Tongue (tissue), 2 donors: Measurements from ENCODE around the gene MAPRE3. TPM values are rescaled to one million over a fixed set of nuclear protein-coding genes. Genes with fewer than 3 reads are reported as not detected.

Experiments used
- DNase-seq: peaks from one replicate; pipeline ENCODE4 v3.0.0-alpha.2; 2015
- total RNA-seq: library from RNA; depleted of rRNA; stranded (reverse); fragments of >200 nt; gene quantifications from one replicate; pipeline ENCODE4 v1.2.3, GENCODE V29; 2014

The MAPRE3 gene
- total RNA-seq, 1 donor from 2014 or later, result 4.0 TPM

DNA sequence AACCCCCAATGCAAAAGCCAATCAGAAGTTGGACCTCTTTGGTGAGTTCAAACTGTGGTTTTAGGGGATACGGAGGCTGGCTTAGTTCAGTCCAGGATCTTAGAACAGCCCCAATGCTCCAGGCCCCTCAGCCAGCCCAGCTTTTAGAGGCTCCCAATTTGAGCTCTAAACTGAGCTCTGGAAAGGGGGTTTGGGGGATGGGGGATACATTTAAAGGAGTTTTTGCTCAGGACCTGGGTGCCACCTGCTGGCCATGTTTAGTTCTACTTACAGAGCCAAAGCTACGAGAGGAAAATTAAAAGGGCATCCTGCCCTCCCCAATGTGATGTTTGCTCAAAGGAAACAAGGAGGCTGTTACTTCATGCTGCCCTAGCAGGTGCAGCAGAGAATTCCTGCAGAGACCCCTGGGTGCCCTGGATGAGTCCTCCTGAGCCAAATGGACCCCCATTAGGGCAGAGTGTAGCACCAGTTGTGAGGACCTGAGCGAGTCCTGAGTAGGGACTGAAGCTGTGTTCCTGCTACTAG, 46.4 kb downstream of the MAPRE3 start:
- peak; percentile 78 for DNase-seq

DNA sequence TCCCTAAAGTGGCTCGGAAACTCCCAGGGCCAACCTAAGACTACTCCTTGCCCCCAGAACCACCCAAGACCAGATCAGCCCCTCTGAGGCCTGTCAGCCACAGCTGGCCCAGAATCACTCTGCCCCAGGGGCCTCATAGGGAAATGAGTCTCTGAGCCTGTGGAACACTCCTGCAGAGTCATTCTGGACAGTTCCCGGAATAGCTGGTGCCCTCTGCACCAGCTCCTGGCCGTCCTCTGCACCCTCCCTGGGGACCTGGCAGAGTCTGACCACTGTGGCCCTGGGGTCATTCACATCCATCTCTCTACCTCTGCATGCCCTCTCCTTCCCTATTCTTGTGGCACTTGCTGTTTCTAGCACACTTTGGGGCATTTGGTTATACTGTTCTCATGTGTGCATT, 47.7 kb downstream of the MAPRE3 start:
- DNase-seq, result no peak

DNA sequence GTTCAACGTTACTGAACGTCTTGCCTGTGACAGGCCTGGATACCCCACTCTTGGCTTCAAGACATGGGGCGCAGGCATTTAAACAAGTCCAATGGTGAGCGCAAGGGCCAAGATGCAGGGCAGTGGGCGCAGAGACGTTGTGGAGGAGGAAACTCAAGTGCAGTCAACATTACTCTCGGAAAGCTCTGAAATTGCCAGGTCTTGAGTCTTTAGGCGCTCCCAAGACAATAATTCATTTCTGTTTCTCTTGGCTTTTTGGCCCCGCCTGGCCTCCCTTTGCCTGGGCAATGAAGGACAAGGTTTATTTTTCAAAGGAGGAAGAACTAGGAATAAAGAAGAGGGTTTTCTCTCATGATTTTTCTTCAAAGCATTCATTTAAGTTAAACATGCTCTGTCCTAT, 49.0 kb downstream of the MAPRE3 start:
- DNase-seq, result no peak

DNA sequence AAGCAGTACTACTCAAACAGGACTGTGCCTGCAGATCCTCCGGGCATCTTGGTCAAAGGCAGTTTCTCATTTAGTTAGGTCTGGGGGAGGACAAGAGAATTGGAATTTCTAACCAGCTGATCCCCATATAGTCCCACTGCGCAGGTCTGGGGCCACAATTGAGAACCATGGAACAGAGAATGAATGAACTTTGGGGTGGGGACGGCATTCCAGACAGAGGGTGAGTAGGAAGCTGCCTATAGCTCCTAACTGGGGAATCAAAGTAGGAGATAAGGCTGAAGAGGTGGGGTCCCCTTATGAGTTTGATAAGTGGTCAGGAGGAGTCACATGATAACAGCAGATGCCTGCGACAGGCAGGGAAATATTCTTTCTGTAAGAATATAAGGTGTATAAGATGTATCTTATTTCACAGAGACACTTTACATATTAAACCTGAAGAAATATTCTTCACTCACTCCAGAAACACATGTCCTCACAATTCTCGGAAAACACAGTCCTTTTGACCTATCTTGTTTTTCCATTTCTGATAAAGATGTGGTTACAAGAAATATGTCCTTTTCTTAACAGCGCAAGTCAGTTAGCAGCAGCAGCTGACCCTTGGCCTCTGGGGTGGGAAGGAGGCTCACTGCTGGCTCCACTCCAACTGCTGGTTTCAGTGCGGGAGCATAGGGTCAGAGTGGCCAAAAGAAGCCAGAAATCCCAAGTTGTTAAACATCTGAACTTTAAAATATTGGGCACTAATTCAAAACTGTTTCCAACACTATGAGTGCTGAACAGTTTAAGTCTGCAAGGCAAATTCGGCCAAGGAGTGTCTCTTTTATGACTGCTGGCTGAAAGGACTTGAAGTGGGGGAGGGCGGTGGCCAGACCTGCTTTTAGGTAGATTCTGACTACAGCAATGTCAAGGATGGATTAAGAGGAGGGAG, 49.8 kb downstream of the MAPRE3 start:
- DNase-seq, result no peak

DNA sequence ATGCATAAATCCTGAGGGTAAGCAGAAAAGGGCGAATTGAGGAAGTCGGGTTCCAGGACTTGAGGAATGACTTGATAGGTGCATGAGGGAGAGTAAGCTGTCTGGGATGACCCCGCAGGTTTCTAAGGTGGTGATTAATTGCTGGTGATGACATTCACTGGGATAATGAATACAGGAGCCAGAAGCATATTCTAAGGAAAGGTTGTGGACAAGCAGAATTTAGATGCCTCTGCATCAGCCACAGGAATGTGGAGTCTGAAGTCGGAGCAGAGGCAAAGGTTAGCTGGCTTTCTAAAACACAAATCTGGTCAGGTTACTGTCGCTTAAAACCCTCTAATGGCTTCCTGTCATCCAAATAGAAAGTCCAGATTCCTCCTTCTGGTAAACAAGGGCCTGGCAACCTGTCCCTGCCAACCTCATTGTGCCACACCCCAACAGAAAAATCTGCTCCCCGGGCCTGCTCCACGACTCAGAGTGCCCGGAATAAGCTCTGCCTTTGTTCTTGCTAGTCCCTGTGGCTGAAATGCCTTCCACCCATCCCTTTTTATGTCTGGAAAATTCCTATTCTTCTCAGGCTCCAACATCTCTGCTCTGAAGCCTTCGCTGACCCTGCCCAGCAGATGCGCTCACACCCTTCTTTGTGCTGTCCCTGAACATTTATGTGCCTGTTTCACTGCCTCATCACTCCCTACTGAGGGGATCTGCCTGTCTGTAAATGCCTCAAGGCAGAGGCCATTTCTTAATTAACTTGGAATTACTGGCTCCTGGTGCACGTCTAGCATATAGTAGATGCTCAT, 51.0 kb downstream of the MAPRE3 start:
- no peak for DNase-seq

DNA sequence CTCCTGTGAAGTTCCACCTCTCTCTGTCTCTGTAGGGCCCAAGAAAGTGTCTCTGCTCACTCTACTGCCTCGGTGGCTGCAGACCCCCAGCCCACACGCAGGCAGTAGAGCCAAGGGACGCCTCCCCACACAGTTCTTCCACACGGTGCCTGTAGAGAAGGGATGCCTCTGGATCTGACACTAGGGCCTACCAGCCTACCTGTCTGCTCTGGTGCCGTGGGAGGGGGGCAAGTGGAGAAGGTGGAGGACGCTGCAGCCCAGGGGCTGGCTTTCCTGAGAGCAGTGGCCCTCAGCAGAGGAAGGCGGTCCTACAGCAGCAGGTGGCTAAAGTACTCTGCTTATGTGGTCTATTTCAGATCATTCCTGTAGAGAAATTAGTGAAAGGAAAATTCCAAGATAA, 53.3 kb downstream of the MAPRE3 start:
- DNase-seq, result no peak

DNA sequence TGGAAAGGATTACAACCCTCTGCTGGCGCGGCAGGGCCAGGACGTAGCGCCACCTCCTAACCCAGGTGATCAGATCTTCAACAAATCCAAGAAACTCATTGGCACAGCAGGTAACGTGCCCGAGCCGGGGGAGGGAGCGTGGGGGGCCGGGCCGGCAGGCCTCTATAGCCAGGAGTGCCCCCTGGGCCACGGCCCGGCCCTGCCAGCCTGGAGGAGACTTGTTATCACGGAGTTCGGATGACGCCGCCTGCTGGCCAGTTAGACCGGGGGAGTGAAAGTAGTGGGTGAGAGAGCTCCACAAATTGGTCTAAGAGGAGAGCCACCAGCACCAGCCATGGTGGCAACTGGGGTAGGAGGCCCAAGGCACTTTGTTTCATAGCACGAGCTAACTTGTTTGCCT, 53.8 kb downstream of the MAPRE3 start:
- DNase-seq, result no peak

DNA sequence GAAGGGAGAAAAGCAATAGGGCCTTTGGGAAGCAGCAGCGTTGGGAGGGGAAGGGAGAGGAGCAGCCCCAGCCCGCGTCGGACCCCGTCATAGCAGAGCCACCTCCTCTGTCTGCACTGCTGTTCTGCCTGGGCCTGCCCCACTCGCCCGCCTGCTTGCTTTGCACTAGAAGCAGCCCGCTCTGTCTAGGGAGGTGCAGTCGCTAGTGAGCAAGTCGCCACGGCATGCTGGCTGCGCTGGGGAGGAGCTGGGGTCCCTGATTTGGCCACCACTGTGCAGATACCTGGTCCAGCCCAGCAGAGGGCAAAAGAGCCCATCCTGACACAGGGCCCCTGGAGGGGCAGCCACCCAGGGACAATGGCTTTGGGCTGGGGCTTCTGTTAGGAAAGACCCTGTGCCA, 54.4 kb downstream of the MAPRE3 start:
- no peak for DNase-seq

DNA sequence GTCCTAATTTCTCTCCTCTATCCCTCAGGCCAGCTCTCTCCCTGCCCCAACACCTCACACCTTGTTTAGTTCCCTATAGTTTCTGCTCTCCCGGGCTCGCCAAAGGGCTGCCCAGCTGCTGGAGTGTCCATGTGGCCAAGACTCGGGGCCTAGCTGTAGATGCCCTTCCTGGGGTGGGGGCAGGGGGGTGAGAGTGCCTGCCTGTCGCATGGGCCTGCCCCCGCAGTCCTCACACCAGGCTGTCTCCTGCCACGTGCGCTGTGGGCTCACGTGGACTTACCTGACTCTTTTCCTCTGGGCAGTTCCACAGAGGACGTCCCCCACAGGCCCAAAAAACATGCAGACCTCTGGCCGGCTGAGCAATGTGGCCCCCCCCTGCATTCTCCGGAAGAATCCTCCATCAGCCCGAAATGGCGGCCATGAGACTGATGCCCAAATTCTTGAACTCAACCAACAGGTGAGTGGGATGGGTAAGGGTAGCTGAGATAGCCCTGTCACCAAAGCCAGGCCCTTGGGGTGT, 54.9 kb downstream of the MAPRE3 start:
- no peak for DNase-seq

DNA sequence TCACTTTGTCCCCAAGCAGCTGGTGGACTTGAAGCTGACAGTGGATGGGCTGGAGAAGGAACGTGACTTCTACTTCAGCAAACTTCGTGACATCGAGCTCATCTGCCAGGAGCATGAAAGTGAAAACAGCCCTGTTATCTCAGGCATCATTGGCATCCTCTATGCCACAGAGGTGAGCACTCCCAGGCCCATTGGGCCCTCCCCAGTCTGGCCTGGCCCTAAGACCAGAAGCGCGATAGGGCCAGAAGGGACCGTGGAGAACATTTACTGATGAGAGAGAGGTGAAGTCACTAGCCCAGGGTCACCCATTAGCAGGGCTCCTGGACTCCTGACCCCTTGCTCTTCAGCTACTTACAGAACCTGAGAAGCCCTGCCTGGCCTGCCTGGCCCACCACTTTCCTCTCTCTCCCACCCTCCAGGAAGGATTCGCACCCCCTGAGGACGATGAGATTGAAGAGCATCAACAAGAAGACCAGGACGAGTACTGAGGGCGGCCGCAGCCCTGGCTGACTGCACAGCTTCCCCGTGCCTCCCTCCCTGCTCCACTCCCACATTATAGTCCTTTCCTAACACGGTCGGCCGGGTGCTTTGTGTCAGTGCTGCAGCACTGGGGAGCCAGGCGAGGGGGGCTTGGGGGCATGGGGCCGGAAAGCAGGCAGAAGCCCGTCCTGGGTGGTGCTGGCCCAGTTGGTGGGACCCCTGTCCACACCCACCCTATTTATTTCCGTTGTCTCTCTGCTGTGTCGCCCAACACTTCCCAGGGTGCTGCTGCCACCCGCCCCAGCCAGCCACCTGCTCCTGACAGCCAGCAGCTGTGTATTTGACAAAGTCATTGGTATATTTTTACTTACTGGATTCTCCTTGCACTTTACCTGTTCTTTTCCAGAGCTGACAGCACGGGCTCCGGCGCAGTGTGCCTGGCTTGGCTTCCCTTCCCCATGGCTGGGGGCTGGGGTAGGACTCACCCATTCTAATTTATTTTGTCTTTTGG, 55.7 kb downstream of the MAPRE3 start:
- DNase-seq, result peak; percentile 38

DNA sequence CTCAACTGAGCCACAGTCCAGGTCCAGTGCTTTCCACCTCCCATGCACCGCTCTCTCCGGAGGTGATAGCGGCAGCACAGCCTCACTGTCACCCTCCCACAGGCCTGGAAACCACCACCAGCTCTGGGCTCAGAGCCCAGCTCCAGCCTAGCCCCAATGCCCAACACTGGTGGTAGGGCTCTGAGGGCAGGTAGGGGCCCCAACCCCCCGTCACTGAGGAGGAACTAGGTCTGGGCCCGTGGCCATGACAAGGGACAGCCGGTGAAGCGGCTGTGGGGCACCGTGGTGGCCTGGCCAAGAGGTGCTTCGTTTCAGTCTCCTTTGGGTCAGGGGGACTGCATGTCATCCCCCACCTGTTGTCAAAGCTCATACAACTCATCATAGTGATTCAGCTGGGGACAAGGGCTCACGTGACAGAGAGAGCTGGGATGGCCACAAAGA, 56.8 kb downstream of the MAPRE3 start:
- peak; percentile 40 for DNase-seq

DNA sequence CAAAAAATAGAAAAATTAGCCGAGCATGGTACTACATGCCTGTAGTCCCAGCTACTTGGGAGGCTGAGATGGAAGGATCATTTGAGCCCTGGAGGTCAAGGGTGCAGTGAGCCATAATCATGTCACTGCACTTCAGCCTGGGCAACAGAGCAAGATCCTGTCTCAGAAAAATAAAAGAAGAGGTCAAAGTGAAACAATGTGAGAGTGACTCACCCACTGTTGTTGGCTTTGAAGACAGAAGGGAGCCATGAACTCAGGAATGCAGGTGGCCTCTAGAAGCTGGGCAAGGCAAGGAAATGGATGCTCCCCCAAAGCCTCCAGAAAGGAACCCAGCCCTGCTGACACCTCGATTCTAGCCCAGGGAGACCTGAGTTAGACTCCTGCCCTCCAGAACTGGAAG, 58.6 kb downstream of the MAPRE3 start:
- DNase-seq, result no peak

DNA sequence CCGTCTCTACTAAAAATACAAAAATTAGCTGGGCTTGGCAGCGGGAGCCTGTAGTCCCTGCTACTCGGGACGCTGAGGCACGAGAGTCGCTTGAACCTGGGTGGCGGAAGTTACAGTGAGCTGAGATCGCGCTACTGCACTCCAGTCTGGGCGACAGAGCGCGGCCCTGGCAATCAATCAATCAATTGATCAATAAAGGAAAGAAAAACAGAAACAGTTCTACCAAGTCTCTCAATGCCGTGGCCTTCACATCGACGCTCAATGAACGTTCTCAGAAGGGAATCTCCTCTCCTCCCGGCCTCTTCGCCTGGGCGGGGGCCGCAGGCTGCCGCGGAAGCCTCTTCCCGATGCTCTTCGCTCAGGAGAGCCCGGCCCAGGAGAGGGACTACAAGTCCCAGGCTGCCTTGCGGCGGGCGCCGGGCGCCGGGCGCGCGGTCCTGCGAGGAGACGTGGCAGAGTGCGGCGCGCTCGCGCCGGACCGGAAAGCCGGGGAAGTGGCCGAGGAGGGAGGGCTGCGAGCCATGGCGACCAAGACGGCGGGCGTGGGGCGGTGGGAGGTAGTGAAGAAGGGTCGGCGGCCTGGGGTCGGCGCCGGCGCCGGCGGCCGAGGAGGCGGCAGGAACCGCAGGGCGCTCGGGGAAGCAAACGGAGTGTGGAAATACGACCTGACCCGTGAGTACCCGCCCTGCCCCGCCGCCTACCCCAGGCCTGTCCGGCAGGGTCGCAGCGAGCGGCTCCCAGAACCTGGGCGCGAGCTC, 62.2 kb downstream of the MAPRE3 start, which contains the start of gene TMEM214:
Gene TMEM214 (plus strand): TSS at position 471 of the 758 bp plus-strand sequence. CDS start 51 bp downstream, at position 522.
- DNase-seq, result peak; percentile 92

DNA sequence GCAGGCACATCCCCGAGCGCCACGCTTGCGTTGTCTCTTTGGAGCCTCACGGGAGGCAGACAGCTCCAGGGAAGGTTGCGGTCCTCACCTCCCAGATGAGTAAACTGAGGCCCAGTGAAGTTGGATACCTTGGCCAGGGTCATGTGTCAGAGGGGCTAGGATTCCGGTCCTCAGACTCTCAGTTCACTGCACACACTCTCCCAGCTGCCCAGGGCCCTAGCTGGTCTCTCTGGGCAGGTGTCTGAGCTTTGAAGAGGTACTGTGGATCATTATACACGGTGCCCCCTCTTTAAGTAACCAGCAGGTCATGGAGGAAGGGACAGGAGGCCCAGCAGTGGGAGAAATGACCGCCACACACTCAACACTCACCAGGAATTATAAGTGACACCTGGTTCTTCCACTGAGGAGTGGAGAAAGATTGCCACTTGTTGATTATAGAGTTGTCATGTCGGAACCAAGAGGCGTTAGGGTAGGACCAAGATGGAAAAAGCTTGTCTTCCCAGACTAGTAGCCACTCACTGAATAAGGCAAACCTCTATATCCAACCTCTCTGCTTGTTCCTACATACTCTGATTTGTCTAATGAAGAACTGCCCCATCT, 62.9 kb downstream of the MAPRE3 start:
- DNase-seq, result no peak

DNA sequence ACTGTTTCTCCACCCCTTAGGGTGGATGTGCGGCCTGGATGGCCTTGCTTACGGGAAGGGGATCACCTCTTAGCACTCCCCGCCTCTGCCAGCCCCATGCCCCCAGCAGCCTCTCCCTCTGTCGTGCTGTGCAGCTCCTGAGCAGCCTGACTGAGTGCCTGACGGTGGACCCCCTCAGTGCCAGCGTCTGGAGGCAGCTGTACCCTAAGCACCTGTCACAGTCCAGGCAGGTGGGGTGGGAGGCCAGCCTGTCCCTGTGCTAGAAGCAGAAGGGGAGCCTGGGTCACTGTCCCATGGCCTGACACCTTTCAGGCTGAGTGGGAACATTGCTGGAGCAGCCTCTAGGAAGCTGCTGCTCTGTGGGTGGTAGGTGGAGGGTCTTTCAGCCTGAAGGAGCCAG, 67.6 kb downstream of the MAPRE3 start:
- DNase-seq, result no peak

DNA sequence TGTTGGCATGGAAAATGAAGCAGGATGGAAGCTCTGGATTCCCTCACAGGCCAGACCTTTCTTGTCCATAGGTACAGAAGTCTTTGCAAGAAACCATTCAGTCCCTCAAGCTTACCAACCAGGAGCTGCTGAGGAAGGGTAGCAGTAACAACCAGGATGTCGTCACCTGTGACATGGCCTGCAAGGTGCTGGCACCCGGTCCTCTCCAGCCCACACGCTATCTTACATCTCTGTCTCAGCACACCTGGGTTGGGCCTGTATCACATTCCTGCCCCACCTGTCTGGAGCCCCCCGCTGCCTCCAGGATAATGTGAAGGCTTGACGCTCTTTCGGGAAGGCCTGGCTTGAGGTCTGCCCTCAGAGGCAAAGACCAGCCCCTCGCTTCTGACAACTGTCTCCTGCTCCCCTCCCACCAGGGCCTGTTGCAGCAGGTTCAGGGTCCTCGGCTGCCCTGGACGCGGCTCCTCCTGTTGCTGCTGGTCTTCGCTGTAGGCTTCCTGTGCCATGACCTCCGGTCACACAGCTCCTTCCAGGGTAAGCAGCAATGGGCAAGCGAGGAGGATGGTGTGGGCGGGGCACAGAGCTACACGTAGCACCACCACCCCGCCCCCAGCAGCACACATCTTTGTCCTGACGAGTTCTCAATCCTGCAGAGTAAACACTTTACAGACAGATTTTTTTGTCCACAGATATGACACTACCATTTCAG, 68.3 kb downstream of the MAPRE3 start:
- DNase-seq, result no peak

DNA sequence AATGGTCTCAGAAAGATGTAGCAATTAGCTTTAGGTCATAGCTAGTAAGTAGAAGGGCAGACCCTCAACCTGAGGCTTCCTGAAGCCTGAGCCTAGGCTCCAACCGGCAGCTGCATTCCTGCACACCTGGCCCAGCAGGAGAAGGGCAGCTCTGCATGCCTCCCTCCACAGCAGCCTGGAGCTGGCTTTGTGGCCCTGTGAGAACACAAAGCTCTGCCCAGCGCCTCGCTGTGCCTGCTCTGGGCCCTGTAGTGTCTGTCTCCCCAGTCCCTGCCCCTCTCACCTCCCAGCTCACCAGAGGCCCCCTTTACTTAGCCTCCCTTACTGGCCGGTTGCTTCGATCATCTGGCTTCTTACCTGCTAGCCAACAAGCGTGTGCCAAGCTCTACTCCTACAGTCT, 69.0 kb downstream of the MAPRE3 start:
- DNase-seq, result no peak

DNA sequence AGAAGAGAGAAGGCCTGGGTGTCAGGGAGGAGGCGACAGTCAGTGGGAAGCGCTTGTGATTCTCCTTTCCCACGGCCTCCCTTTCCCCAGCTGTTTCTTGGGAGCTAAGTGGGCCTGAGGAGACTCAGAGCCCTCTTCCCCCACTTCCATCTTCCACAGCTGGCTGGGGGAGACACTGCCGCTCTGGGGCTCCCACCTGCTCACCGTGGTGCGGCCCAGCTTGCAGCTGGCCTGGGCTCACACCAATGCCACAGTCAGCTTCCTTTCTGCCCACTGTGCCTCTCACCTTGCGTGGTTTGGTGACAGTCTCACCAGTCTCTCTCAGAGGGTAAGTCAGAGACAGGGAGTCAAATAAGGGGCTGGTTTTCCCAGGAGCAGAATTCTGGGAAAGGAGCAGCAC, 69.4 kb downstream of the MAPRE3 start:
- no peak for DNase-seq

DNA sequence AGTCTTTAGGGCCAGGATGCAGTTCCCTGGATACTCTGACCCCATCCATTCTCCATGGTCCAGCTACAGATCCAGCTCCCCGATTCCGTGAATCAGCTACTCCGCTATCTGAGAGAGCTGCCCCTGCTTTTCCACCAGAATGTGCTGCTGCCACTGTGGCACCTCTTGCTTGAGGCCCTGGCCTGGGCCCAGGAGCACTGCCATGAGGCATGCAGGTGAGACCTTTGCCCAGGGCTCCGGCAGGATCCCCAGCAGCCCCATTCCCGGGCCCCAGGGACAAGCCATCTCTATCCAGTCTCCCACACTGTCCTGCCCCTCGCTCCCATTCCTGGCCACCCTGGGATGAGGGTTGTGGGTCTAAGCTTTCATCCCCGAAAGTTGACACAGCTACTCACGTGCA, 69.8 kb downstream of the MAPRE3 start:
- no peak for DNase-seq

DNA sequence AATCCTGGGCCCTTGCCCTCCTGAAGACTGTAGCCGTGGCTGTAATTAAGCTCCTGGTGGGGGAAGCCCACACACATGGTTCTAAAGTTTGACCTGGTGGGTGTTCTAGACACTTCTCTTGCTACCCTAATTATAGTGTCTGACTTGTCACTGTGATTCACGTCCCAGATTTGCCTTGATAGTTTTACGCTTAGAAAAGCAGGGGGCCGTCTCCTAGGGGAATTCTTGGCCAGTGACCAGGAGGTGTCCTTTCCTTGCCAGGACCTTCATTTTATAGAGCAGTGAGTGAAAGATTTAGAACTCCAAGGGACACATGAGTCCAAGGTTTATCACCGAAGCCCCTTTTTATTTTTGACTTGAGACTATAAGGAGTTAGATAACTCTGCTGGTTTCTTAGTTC, 71.3 kb downstream of the MAPRE3 start:
- peak; percentile 7 for DNase-seq
